HG03095 (cell line): ENCODE results near the gene PAEP.
"Not testable (repeated sequence)": the region's sequence is repeated elsewhere in the genome, so short reads cannot be mapped to it uniquely, and the experiment has no call there.

ENCODE experiments used
- ATAC-seq: cut with Tn5 transposase; IDR thresholded peaks from one replicate; pipeline ENCODE4 v1.9.1; 2021; ENCODE audit warnings: moderate library complexity; ENCODE audit not compliant: unreplicated experiment

The PAEP gene

DNA sequence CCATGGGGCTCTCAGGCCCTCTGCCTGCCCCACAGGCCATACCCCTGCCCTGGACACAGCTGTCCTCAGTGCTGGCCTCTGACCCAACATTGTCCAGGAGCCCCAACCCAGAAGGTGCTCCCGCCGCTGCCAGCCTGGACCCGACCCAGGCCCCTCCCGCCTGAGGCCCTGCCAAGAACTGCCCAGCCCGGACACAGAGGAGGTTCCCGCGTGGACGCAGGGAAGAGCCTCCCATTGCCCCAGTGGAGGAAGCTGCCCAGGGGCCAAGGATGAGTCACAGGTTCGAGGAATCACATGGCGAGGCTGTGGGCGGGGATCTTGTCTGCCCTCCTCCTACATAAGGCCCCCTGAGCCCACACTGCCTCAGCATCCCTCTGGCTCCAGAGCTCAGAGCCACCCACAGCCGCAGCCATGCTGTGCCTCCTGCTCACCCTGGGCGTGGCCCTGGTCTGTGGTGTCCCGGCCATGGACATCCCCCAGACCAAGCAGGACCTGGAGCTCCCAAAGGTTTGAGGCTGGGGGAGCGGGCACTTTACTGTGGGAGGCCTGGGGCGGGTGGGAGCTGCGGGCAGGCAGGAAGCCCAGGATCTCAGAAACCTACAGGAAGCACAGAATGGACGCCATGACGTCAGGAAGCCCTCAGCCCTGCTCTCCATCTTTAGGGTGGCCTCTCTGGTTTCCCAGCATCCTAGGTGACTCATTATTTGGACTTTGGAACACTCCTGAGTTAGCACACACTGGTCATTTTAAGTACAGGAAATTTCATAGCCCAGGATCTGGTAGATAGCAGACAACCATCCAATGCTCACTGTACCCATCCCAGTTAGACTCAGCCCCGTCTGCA is at the start of gene PAEP:
Gene PAEP (plus strand): TSS at position 366 of the 844 bp plus-strand sequence.
- ATAC-seq: no peak

DNA sequence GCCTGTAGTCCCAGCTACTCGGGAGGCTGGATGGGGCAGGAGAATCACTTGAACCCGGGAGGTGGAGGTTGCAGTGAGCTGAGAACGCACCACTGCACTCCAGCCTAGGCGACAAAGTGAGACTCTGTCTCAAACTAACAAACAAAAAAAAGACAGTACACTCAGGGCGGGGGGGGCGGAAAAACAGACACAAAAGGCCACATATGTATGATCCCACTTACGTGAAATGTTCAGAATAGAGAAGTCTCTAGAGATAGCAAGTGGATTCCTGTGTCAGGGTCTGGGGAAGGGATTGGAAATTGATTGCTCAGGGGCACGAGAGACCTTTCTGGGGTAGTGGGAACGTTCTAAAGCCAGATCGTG is 49.3 kb upstream of the PAEP start:
- ATAC-seq: no peak

DNA sequence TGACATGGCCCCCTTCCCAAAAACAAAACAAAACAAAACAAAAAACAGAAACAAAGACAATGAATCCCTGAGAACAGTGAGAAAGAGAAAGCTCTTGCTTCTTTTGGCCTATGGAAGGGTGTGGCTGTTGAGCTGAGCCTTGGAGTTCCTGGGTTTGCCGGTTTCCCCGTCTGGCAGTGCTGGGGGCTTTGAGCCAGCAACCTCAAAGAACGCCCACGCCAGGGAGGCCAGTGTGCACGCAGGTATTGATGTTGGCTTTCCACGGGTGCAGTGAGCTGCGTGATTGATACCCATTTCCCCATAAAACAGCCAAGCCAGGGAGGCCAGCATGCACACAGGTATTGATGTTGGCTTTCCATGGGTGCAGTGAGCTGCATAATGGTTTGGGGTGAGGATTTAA is 48.7 kb upstream of the PAEP start:
- no peak for ATAC-seq

GRCh38 chr9:135513351-135513846 is 48.2 kb upstream of the PAEP start:
- no peak for ATAC-seq

GRCh38 chr9:135513906-135514305 is 47.6 kb upstream of the PAEP start:
- not testable (repeated sequence) for ATAC-seq

DNA sequence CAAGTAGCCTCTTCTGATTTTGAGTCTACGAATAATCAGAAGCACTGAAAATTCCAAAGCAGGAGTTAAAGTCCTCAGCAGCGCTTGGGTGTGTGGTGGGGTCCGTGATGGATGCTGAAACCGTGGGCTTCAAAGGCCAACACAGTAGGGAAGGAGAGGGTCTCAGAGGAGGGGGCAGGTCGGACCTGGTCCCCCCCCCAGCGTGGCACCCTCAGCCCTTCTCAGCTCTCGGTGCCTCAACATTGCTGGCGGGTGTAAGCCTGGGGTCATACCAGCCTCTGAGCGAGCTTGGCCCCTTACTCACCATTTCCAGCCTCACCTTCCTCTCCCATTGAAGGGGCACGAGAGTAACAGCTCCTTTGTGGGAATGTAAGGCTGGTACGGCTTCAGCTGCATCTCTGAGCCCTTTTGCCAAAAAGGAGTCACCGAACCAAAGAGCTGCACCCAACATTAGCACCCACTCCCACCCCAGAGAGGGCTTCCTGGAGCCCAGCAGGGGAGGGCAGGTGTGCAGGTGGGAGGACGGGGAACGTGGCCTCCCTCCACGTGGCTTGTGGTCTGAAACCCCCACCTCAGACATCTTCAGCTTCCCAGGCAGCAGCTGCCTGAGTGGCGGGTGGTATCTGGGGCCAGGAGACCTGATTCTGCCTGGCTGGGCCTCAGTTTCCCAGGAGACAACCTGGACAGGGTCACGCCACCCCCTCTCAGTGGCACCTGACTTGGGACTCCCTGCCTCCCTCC is 47.0 kb upstream of the PAEP start:
- no peak for ATAC-seq

DNA sequence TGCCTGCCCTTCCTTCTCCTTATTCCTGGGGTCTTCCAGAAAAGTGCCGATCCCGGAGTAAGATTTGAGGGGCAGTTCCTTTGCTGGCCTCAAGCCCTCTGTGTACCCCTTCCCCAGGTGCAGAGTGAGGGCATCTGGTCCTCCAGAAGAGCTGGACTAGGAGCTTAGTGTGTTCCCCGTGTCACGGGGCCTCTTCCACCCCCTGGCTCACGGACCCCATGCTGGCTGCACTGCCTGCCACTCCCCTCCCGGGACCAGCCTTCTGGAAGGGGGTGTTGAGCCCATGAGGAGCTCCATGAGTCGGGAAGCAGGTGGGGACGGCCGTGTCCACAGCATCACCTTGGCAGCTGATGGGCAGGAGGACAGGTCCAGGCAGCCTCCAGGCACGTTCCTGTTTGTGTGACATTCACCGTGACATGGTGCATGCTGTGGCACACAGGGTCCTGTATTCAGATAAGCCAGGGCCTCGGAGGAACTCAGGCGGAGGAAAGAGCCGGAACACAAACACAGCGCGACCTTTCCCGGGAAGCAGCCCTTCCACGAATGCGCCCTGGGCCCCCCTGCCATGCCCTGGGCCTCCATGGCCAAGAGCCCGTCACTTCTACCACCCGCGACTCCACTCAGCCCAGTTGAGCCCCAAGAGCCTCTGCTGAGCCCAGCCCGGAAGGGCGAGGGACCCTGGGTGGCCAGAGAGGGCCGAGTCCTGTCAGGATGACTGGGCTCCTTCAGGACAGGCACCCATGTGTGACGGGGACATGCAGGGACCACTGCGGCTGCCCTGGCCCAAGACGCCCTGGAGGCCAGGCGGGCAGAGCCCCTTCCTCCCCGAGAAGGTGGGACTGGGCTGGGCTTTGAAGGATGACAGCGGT is 46.2 kb upstream of the PAEP start:
- no peak for ATAC-seq

- ATAC-seq: no peak
Observed at GRCh38 chr9:135516132-135516860, 45.3 kb upstream of the PAEP start.

DNA sequence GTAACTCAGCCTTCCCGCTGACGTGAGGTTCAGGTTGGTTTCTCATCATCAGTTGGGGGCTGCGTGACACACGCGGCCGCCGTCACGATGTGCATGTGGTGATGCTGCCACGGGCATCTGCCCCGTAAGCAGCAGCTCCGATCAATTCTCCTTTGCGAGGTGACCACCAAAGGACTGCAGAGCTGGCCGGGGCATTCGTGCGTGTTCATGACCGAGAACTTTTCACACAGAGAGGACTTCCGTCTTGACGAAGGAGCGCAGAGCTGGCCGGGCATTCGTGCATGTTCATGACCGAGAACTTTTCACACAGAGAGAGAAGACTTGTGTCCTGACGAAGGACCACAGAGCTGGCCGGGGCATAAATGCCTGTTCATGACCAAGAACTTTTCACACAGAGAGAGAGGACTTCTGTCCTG is 44.1 kb upstream of the PAEP start:
- ATAC-seq: no peak

- ATAC-seq: no peak
Observed at GRCh38 chr9:135519179-135519971, 42.2 kb upstream of the PAEP start.

- no peak for ATAC-seq
Observed at GRCh38 chr9:135520916-135521607, 40.5 kb upstream of the PAEP start, which contains the start of gene LCN1. Gene LCN1, plus strand, starts transcription at chr9:135521440. Its CDS starts 58 bp downstream, at chr9:135521498.

DNA sequence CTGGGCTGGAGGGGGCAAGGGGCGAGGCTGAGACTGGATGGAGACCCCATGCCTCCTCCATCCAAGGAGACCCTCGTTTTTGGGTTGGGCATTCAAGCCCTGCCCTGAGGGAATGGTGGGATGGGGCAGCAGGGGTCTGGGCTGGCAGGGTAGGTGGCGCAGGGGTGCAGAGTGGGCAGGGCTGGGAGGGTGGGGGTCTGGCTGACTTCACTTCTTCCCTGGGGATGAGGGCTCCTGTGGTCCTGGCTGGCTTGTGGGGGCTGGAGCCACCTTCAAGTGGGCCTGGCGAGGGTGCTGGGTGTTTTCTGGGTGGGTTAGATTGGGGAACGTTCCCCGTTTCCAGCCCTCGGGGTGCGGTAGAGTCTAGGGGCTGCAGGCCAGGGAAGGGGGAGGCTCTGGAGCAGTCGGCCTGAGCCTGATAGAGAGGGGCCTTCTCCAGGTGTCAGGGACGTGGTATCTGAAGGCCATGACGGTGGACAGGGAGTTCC is 39.9 kb upstream of the PAEP start:
- ATAC-seq: no peak

DNA sequence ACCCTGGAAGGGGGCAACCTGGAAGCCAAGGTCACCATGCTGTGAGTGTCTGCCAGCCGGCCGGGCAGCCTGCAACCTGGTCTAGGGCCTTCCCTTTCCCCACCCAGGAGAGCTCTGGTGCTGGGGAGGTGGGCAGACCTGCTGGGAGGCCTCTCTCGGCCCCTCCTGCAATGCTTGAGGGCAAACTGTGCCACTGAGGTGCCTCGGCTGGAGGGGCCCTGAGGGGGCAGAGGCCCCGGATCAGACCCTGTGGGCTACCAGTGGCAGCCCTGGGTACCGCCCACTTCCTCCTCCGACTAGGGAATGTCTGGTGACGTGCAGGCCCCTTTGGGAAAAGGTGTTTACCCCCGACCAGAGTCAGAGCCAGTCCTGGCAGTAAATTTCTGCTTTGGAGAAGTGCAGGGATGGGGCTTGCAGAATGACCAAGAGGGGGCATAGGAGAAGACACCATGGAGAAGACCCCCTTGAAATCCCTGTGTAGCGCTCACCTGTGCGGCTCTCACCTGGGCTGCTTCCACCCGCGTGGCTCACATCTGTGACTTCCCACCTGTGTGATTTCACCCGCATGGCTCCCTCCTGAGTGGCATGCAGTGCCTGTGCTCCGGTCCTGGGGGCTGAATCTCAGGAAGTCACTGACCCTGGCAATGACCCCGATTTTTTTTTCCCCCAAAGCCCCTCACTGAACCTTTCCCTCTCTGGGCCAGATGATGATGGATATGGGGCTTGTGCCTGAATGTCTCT is 39.2 kb upstream of the PAEP start:
- no peak for ATAC-seq

- no peak for ATAC-seq
Observed at GRCh38 chr9:135522931-135523330, 38.6 kb upstream of the PAEP start.

GRCh38 chr9:135523521-135524129 is 37.9 kb upstream of the PAEP start:
- ATAC-seq: no peak

DNA sequence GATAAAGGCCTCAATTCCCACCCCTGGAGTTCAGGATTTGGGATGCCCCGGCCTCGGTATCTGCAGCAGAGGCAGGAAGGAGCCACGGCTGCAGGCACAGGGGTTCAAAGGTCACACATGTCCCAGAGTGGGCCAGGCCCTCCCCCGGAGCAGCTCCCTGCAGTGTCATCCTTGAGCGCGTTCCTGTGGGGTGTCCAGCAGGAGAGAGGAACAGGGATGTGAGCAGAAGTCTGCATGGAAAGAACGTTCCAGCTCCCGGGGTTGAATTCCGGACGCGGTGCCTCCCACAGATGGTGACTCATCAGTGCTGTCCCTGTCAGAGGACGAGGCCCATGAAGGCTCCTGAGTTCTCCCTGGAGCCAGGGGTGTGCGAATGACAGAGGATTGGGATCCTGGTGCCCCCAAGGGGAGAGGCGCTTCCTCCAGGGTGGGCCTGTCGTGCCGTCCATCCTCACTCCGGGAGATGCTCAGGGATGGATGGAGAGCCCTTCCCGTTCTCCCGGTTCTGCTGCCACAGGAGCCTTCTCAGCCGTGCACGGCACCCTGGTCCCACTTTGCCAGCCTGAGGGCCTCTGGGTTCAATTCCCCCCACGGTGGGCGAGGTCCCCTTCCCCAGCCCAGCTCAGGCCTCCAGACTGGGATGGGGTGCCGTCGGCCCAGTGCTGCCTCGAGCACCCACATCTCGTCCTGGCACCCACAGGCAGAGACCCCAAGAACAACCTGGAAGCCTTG is 37.3 kb upstream of the PAEP start:
- ATAC-seq: no peak
